Parathyroid adenoma (tissue), 2 donors: Measurements from ENCODE around the gene WWOX.

Source experiments
- H2AFZ ChIP-seq: fragments of 300-600 bp; sonication (generic); one replicate; pipeline ENCODE4 v1.7.0; 2017; ENCODE audit warnings: antibody characterized with exemption, mild to moderate bottlenecking
- H3K27ac ChIP-seq: fragments of 300-600 bp; sonication (generic); one replicate; pipeline ENCODE4 v1.7.0; 2017
- H3K27me3 ChIP-seq: fragments of 300-600 bp; sonication (generic); one replicate; pipeline ENCODE4 v1.7.0; 2017; ENCODE audit warnings: low read length; ENCODE audit not compliant: control insufficient read depth, insufficient read depth
- H3K36me3 ChIP-seq: fragments of 300-600 bp; sonication (generic); one replicate; pipeline ENCODE4 v1.7.0; 2017; ENCODE audit warnings: low read length; ENCODE audit not compliant: control insufficient read depth, insufficient read depth
- H3K4me1 ChIP-seq: fragments of 300-600 bp; sonication (generic); one replicate; pipeline ENCODE4 v1.7.0; 2017; ENCODE audit warnings: control low read depth
- H3K4me2 ChIP-seq: fragments of 300-600 bp; sonication (generic); one replicate; pipeline ENCODE4 v1.7.0; 2017; ENCODE audit warnings: low read length
- H3K4me3 ChIP-seq: fragments of 300-600 bp; sonication (generic); one replicate; pipeline ENCODE4 v1.7.0; 2017; ENCODE audit warnings: low read depth, low read length
- H3K79me2 ChIP-seq: fragments of 300-600 bp; sonication (generic); one replicate; pipeline ENCODE4 v1.7.0; 2017; ENCODE audit warnings: control low read depth
- H3K9ac ChIP-seq: fragments of 300-600 bp; sonication (generic); one replicate; pipeline ENCODE4 v1.7.0; 2017; ENCODE audit warnings: mild to moderate bottlenecking
- H3K9me3 ChIP-seq: fragments of 300-600 bp; sonication (generic); one replicate; pipeline ENCODE4 v1.7.0; 2017; ENCODE audit warnings: low read length; ENCODE audit not compliant: control insufficient read depth
- CTCF ChIP-seq: fragments of 300-600 bp; sonication (generic); IDR thresholded peaks from one replicate; pipeline ENCODE4 v1.7.0; 2017; ENCODE audit warnings: antibody characterized with exemption, mild to moderate bottlenecking
- donor health status: primary hyperparathyroidism.

Gene WWOX

GRCh38 chr16:78663690-78664089, 564.2 kb downstream of the WWOX start:
- H3K4me1 ChIP-seq: peaks cover 7% of the 10 kb centered on the region
- H3K4me3 ChIP-seq: no peak overlapping the region
- H2AFZ ChIP-seq: no peak overlapping the region
- TF ChIP-seq CTCF: no peak
- H3K9me3 ChIP-seq: no peaks in the 10 kb centered on the region
- no peaks in the 10 kb centered on the region for H3K79me2 ChIP-seq
- no peaks in the 10 kb centered on the region for H3K36me3 ChIP-seq
- H3K4me2 ChIP-seq: no peak overlapping the region
- no peak overlapping the region for H3K27ac ChIP-seq
- H3K9ac ChIP-seq: no peak overlapping the region
- no peaks in the 10 kb centered on the region for H3K27me3 ChIP-seq

GRCh38 chr16:78664811-78665772, 565.6 kb downstream of the WWOX start:
- TF ChIP-seq CTCF: no peak
- H3K9me3 ChIP-seq: no peaks in the 10 kb centered on the region
- peaks cover 7% of the 10 kb centered on the region for H3K4me1 ChIP-seq
- no peak overlapping the region for H3K9ac ChIP-seq
- H3K27me3 ChIP-seq: no peaks in the 10 kb centered on the region
- no peak overlapping the region for H3K4me3 ChIP-seq
- no peaks in the 10 kb centered on the region for H3K79me2 ChIP-seq
- H3K36me3 ChIP-seq: no peaks in the 10 kb centered on the region
- H2AFZ ChIP-seq: no peak overlapping the region
- H3K27ac ChIP-seq: no peak overlapping the region
- H3K4me2 ChIP-seq: no peak overlapping the region

DNA sequence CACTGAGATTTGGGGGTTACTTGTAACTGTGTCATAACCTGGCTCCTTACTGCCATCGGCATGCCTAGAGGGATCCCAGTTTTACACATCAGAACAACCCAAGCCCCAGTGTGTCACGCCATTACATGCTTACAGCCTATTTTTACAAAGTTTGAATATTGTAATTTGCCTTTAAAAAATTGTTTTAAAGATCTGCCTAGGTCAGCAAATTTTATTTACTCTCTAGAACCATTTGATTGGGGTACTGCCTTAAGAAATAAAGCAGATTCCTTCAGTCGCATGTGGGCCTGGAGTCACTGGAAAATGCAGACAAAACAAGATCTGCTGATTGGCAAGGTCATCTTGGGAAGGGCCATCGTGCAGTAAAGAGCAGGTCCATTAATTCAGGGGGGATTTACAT, 566.9 kb downstream of the WWOX start:
- Histone ChIP-seq H3K27me3 (no peaks in the 10 kb centered on the region), H2AFZ (peak overlapping the region; percentile 17), H3K4me1 (peaks cover 7% of the 10 kb centered on the region), H3K27ac (peak overlapping the region; percentile 0), H3K4me2 (peak overlapping the region; percentile 13), H3K36me3 (no peaks in the 10 kb centered on the region), H3K9ac (no peak overlapping the region), H3K4me3 (no peak overlapping the region), H3K9me3 (no peaks in the 10 kb centered on the region), H3K79me2 (no peaks in the 10 kb centered on the region)
- no peak for TF ChIP-seq CTCF

DNA sequence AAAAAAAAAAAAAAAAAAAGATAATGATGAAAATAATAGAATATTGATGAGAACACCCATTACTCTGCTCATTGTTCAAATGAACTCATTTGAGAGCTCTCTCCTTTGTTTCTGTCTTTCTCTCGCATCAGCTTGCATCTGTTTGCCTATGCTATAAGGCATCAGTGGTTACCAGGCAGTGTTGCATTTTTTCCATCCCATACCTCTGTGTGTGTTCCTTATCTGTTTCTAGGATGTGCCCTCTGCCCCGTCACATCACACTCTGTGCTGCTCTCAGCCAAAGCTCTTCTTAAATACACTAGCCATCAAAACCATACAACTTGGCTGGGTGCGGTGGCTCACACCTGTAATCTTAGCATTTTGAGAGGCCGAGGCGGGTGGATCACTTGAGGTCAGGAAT, 568.2 kb downstream of the WWOX start:
- no peak overlapping the region for H3K9ac ChIP-seq
- H3K9me3 ChIP-seq: no peaks in the 10 kb centered on the region
- H2AFZ ChIP-seq: no peak overlapping the region

More for the DNA sequence above, 568.2 kb downstream of the WWOX start:
- no peaks in the 10 kb centered on the region for H3K36me3 ChIP-seq
- H3K4me3 ChIP-seq: no peak overlapping the region
- H3K27me3 ChIP-seq: no peaks in the 10 kb centered on the region
- H3K79me2 ChIP-seq: no peaks in the 10 kb centered on the region
- no peak overlapping the region for H3K4me2 ChIP-seq
- H3K4me1 ChIP-seq: peaks cover 11% of the 10 kb centered on the region
- TF ChIP-seq CTCF: no peak
- H3K27ac ChIP-seq: no peak overlapping the region
